NCI-H1048 (cell line): ENCODE data around the gene BBS9.

Experiments
- DNase-seq: peaks from one replicate; lab custom pipeline; 2025; lab: John Stamatoyannopoulos, UW

BBS9 gene

GRCh38 chr7:33612442-33612841 lies 483.1 kb downstream of the BBS9 start:
- no peak for DNase-seq

GRCh38 chr7:33614357-33615117 lies 485.2 kb downstream of the BBS9 start:
- DNase-seq: no peak

- DNase-seq: no peak
Measured at GRCh38 chr7:33616752-33617151, 487.4 kb downstream of the BBS9 start.

- no peak for DNase-seq
Measured at GRCh38 chr7:33619264-33619663, 489.9 kb downstream of the BBS9 start.

GRCh38 chr7:33623267-33623666 lies 493.9 kb downstream of the BBS9 start:
- DNase-seq: no peak

- DNase-seq: no peak
Measured at GRCh38 chr7:33624215-33624614, 494.9 kb downstream of the BBS9 start.

GRCh38 chr7:33626869-33627268 lies 497.5 kb downstream of the BBS9 start:
- DNase-seq: no peak

- DNase-seq: no peak
Measured at GRCh38 chr7:33627741-33628140, 498.4 kb downstream of the BBS9 start.

GRCh38 chr7:33628894-33629293 lies 499.5 kb downstream of the BBS9 start:
- DNase-seq: no peak

- DNase-seq: no peak
Measured at GRCh38 chr7:33630359-33630758, 501.0 kb downstream of the BBS9 start.

GRCh38 chr7:33632322-33632721 lies 503.0 kb downstream of the BBS9 start:
- DNase-seq: no peak

- DNase-seq: no peak
Measured at GRCh38 chr7:33632840-33633525, 503.6 kb downstream of the BBS9 start.

- DNase-seq: no peak
Measured at GRCh38 chr7:33634606-33635005, 505.2 kb downstream of the BBS9 start.

GRCh38 chr7:33636359-33636758 lies 507.0 kb downstream of the BBS9 start:
- no peak for DNase-seq

- no peak for DNase-seq
Measured at GRCh38 chr7:33639552-33640197, 510.3 kb downstream of the BBS9 start.

- DNase-seq: no peak
Measured at GRCh38 chr7:33640741-33641140, 511.4 kb downstream of the BBS9 start.

- DNase-seq: no peak
Measured at GRCh38 chr7:33642312-33642711, 512.9 kb downstream of the BBS9 start.

- no peak for DNase-seq
Measured at GRCh38 chr7:33643530-33643929, 514.2 kb downstream of the BBS9 start.

- no peak for DNase-seq
Measured at GRCh38 chr7:33644489-33644888, 515.1 kb downstream of the BBS9 start.

GRCh38 chr7:33645104-33645503 lies 515.7 kb downstream of the BBS9 start:
- DNase-seq: no peak

GRCh38 chr7:33646166-33646565 lies 516.8 kb downstream of the BBS9 start:
- no peak for DNase-seq

- no peak for DNase-seq
Measured at GRCh38 chr7:33646891-33647391, 517.6 kb downstream of the BBS9 start.
